Head of caudate nucleus (tissue), 42 donors: ENCODE measurements around the gene WDR90.

Experiments used
- DNase-seq, 42 donors: peaks; one replicate each; pipeline versions ENCODE4 v3.0.0 to v3.0.0-alpha.2; 2020 to 2021; ENCODE audit warnings: mixed read lengths in 7 of 42
- intact Hi-C: fragments of 100-400 bp; cut with DNase I; formaldehyde crosslinking; loops from one replicate; pipeline ENCODE4 v1.15.0; 2022

The WDR90 gene

GRCh38 chr16:651844-652243 is 2.7 kb downstream of the WDR90 start:
- intact Hi-C loops, result no loop called here
- no peak for DNase-seq

- no peak for DNase-seq
- intact Hi-C loops, result no loop called here
Observed at GRCh38 chr16:652454-653305, 3.5 kb downstream of the WDR90 start.

- intact Hi-C loops, result no loop called here
- no peak for DNase-seq
Observed at GRCh38 chr16:654034-654433, 4.9 kb downstream of the WDR90 start.

- DNase-seq, result no peak
- intact Hi-C loops, result no loop called here
Observed at GRCh38 chr16:657487-657886, 8.3 kb downstream of the WDR90 start.

- no peak for DNase-seq
- intact Hi-C loops, result no loop called here
Observed at GRCh38 chr16:658679-659571, 9.8 kb downstream of the WDR90 start.

GRCh38 chr16:659618-660017 is 10.5 kb downstream of the WDR90 start:
- no peak for DNase-seq
- intact Hi-C loops, result no loop called here

- intact Hi-C loops, result no loop called here
- DNase-seq, result no peak
Observed at GRCh38 chr16:660132-660458, 10.9 kb downstream of the WDR90 start.

GRCh38 chr16:660459-661183 is 11.5 kb downstream of the WDR90 start:
- intact Hi-C loops, result no loop called here
- peak; percentile 73 to 92 (median 85) for DNase-seq

GRCh38 chr16:661184-661821 is 12.1 kb downstream of the WDR90 start:
- intact Hi-C loops, result no loop called here
- no peak for DNase-seq

- intact Hi-C loops, result no loop called here
- no peak for DNase-seq
Observed at GRCh38 chr16:662095-662494, 12.9 kb downstream of the WDR90 start.

GRCh38 chr16:662597-662996 is 13.4 kb downstream of the WDR90 start:
- intact Hi-C loops, result no loop called here
- no peak for DNase-seq

- intact Hi-C loops, result no loop called here
- DNase-seq, result no peak
Observed at GRCh38 chr16:666572-666971, 17.4 kb downstream of the WDR90 start.

GRCh38 chr16:667113-667779 is 18.1 kb downstream of the WDR90 start:
- intact Hi-C loops, result no loop called here
- no peak for DNase-seq

GRCh38 chr16:667780-668518 is 18.8 kb downstream of the WDR90 start, which contains the start of gene RHOT2:
Gene RHOT2 (plus strand): TSS chr16:668132. CDS start chr16:668200, 68 bp downstream.
- intact Hi-C loops, result no loop called here
- DNase-seq, result peak; percentile 80 to 98 (median 94)

GRCh38 chr16:668519-669171 is 19.5 kb downstream of the WDR90 start:
- intact Hi-C loops, result no loop called here
- no peak for DNase-seq

GRCh38 chr16:669666-670065 is 20.5 kb downstream of the WDR90 start:
- intact Hi-C loops, result no loop called here
- DNase-seq, result no peak
